GM06990 (cell line): ENCODE data around the gene IGF1R.

Experiments used
- DNase-seq: peaks from one replicate; pipeline ENCODE4 v3.0.0-alpha.2; 2011; ENCODE audit not compliant: insufficient read length; ENCODE audit errors: extremely low read depth
- H3K27me3 ChIP-seq: replicated peaks from 2 replicates; pipeline ENCODE4 v1.6.0; 2011; ENCODE audit warnings: low read length; ENCODE audit not compliant: control insufficient read depth, insufficient read depth
- H3K36me3 ChIP-seq: 2 replicates; pipeline ENCODE4 v1.5.1; 2011; ENCODE audit warnings: low read length; ENCODE audit not compliant: control insufficient read depth, insufficient read depth
- H3K4me3 ChIP-seq: replicated peaks from 2 replicates; pipeline ENCODE4 v1.5.1; 2011; ENCODE audit warnings: low read depth, mild to moderate bottlenecking, control low read depth, low read length
- CTCF ChIP-seq: IDR thresholded peaks from 2 replicates; pipeline ENCODE4 v1.5.1; 2011; ENCODE audit warnings: low read length, control low read depth, mild to moderate bottlenecking, inconsistent platforms; ENCODE audit not compliant: insufficient read depth, poor library complexity, severe bottlenecking

IGF1R gene

GRCh38 chr15:98854496-98854895, 206.2 kb downstream of the IGF1R start:
- H3K36me3 ChIP-seq = no peaks in the 10 kb centered on the region
- TF ChIP-seq CTCF = no peak
- no peaks in the 10 kb centered on the region for H3K27me3 ChIP-seq
- no peak overlapping the region for H3K4me3 ChIP-seq
- DNase-seq = no peak

- H3K36me3 ChIP-seq = no peaks in the 10 kb centered on the region
- no peak for TF ChIP-seq CTCF
- no peak overlapping the region for H3K4me3 ChIP-seq
- no peaks in the 10 kb centered on the region for H3K27me3 ChIP-seq
- no peak for DNase-seq
Measured at GRCh38 chr15:98855067-98855814, 206.9 kb downstream of the IGF1R start.

DNA sequence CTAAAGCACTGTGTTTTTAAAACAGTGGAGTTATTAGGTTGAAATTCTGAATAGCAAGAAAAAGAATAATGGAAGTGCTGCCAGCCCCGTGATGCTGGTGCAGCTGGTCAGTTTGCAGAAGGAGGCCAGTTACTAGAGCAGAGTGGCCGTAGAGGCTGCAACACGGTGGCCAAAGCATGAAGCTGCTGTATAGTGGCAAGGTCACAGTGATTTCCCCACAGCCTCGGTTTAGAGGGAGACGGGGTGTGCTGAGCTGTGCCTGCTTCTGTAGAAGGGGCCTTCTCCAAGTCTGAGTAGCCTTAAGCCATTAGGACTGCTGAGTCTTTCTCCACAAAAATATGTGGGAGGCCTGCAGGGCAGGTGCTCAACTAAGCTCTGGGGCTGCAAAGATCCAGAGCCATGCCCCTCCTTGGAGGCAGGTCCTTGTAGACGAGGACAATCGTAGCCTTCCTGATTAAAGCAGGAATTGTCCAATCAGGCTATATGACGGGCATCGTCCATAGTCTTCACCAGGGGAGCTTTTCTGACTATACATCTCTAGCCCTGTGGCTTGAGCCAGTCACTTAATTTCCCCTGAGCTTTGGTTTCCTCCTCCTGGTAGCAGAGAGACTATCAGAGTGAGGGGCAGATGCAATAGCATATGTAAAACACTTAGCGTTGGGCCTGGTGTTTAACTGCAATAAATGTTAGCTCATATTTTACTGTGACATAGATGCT, 207.6 kb downstream of the IGF1R start:
- H3K27me3 ChIP-seq = no peaks in the 10 kb centered on the region
- TF ChIP-seq CTCF = no peak
- H3K4me3 ChIP-seq = no peak overlapping the region
- no peaks in the 10 kb centered on the region for H3K36me3 ChIP-seq
- DNase-seq = no peak

GRCh38 chr15:98856532-98856907, 208.2 kb downstream of the IGF1R start:
- Histone ChIP-seq H3K27me3 (no peaks in the 10 kb centered on the region), H3K4me3 (no peak overlapping the region), H3K36me3 (no peaks in the 10 kb centered on the region)
- DNase-seq = no peak
- TF ChIP-seq CTCF = no peak

DNA sequence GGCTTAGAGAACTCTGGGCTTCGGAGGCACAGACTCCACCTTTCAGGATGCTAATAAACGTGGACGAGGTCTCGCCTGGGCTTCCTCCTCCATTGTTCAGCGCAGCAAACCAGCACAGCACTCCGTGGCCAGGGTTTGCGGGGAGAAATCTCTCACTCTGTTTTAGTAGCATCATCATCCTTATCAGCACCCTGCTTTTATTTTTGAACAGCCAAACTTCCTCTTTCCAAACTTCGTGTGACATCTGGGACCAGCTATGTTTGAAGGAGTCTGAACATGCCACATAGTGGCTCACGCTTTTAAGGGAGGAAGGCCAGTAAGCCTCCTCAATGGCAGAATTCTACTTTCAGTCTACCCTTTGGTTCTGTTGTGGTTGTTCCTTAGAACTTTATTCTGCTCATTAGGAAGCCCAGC, 210.3 kb downstream of the IGF1R start:
- Histone ChIP-seq H3K4me3 (no peak overlapping the region), H3K36me3 (no peaks in the 10 kb centered on the region), H3K27me3 (no peaks in the 10 kb centered on the region)
- no peak for TF ChIP-seq CTCF
- no peak for DNase-seq

DNA sequence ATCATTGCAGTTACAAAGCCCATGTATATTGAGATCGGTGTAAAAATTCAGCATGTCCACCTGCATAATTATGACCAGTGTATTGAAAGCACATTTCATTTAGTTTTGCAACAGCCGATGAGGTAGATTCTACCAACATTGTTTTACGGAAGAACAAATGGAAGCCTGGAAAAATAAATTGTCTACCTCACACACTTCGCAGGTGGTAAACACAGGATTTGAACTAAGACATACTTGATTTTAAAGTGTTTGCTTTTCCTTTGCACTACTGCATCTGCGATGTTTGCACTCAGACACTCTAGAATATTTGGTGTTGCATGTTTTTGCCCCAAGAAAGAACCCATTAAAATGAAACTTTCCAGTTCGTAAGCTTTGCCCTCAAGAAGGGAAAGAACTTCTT, 210.8 kb downstream of the IGF1R start:
- no peak overlapping the region for H3K4me3 ChIP-seq
- no peaks in the 10 kb centered on the region for H3K27me3 ChIP-seq
- H3K36me3 ChIP-seq = no peaks in the 10 kb centered on the region
- no peak for TF ChIP-seq CTCF
- no peak for DNase-seq
